HepG2 (cell line): ENCODE data around the gene MED15. TPM values are rescaled to one million over a fixed set of nuclear protein-coding genes. Genes with fewer than 3 reads are reported as not detected.

Source experiments
- BCL6 ChIP-seq: IDR thresholded peaks from 2 replicates; pipeline ENCODE4 v1.6.1; 2016; ENCODE audit warnings: missing genetic modification reagents, missing compliant biosample characterization
- CEBPG ChIP-seq: IDR thresholded peaks from 2 replicates; pipeline ENCODE4 v1.6.1; 2016
- HDAC1 ChIP-seq: sonication (generic); formaldehyde crosslinking; IDR thresholded peaks from 2 replicates; pipeline ENCODE4 v1.5.1; 2020; ENCODE audit warnings: mild to moderate bottlenecking, missing genetic modification reagents
- KDM5A ChIP-seq: fragments of 200-600 bp; sonication (generic); IDR thresholded peaks from 2 replicates; pipeline ENCODE4 v1.7.0; 2018; ENCODE audit warnings: antibody characterized with exemption, mild to moderate bottlenecking, low read length, borderline replicate concordance
- KMT2B ChIP-seq: IDR thresholded peaks from 2 replicates; pipeline ENCODE4 v1.6.1; 2016; ENCODE audit warnings: missing genetic modification reagents, missing compliant biosample characterization
- MTA1 ChIP-seq: sonication (generic); formaldehyde crosslinking; IDR thresholded peaks from 2 replicates; pipeline ENCODE4 v1.4.0; 2020; ENCODE audit warnings: missing genetic modification reagents, mild to moderate bottlenecking, borderline replicate concordance
- NBN ChIP-seq: fragments of 450-650 bp; conservative IDR thresholded peaks from 2 replicates; pipeline ENCODE4 v1.6.1; 2017
- RAD21 ChIP-seq: fragments of 450-650 bp; formaldehyde crosslinking; IDR thresholded peaks from 2 replicates; pipeline ENCODE4 v1.5.0; 2020; ENCODE audit warnings: mild to moderate bottlenecking
- REXO4 ChIP-seq: sonication (generic); formaldehyde crosslinking; IDR thresholded peaks from 2 replicates; pipeline ENCODE4 v1.8.0; 2022; ENCODE audit warnings: missing genetic modification reagents, mild to moderate bottlenecking, borderline replicate concordance
- ZFP1 ChIP-seq: IDR thresholded peaks from 2 replicates; pipeline ENCODE4 v1.6.1; 2016
- ZMAT3 ChIP-seq: sonication (generic); formaldehyde crosslinking; conservative IDR thresholded peaks from 2 replicates; pipeline ENCODE4 v1.7.0; 2021; ENCODE audit warnings: missing genetic modification reagents
- ZMYM2 ChIP-seq: sonication (generic); formaldehyde crosslinking; IDR thresholded peaks from 2 replicates; pipeline ENCODE4 v1.8.0; 2022; ENCODE audit warnings: mild to moderate bottlenecking, missing genetic modification reagents
- ZNF230 ChIP-seq: sonication (generic); formaldehyde crosslinking; IDR thresholded peaks from 2 replicates; pipeline ENCODE4 v1.4.0; 2020; ENCODE audit warnings: mild to moderate bottlenecking, missing genetic modification reagents
- ZNF598 ChIP-seq: sonication (generic); formaldehyde crosslinking; IDR thresholded peaks from 2 replicates; pipeline ENCODE4 v1.5.1; 2020; ENCODE audit warnings: mild to moderate bottlenecking, missing genetic modification reagents, borderline replicate concordance
- ZSCAN29 ChIP-seq: sonication (generic); formaldehyde crosslinking; conservative IDR thresholded peaks from 2 replicates; pipeline ENCODE4 v1.4.0; 2020; ENCODE audit warnings: mild to moderate bottlenecking, missing genetic modification reagents
- polyA plus RNA-seq, 8 experiments: library from polyadenylated mRNA; depleted of rRNA in 3 of 8; stranded (reverse) in 7 of 8; unstranded in 1 of 8; fragments of >200 nt; fragmentation: Illumina TruSeq in 4 of 8; extraction: Trizol in 4 of 8; gene quantifications; 2 replicates each; pipeline versions ENCODE4 v1.2.1 to v1.2.3, GENCODE V29; 2011 to 2016; ENCODE audit warnings: low read depth in 4 of 8, missing spikeins in 1 of 8, mixed read lengths in 1 of 8; ENCODE audit not compliant: insufficient read depth in 1 of 8
- total RNA-seq, 5 experiments: library from RNA; depleted of rRNA; stranded (reverse); fragments of >200 nt; fragmentation: Illumina TruSeq; extraction: Trizol; gene quantifications; 2 replicates each; pipeline ENCODE4 v1.2.3, GENCODE V29; 2016; ENCODE audit warnings: low read depth in 1 of 5
- TF ChIP-seq, protein P1 (sequence below): sonication (generic); formaldehyde crosslinking; IDR thresholded peaks from 2 replicates; pipeline ENCODE4 v1.5.0; 2020; ENCODE audit warnings: mild to moderate bottlenecking, missing genetic modification reagents, borderline replicate concordance
- TF ChIP-seq, protein P2 (sequence below): sonication (generic); formaldehyde crosslinking; IDR thresholded peaks from 2 replicates; pipeline ENCODE4 v1.4.0; 2020; ENCODE audit warnings: missing genetic modification reagents, mild to moderate bottlenecking, borderline replicate concordance
- TF ChIP-seq, protein P3 (sequence below): sonication (generic); formaldehyde crosslinking; IDR thresholded peaks from 2 replicates; pipeline ENCODE4 v1.9.0; 2021; ENCODE audit warnings: missing genetic modification reagents, borderline replicate concordance

MED15 gene
- total and polyA plus RNA-seq, 2 of the 13 experiments (the other 11 are each of a cell fraction or from before 2014, with no cell fraction given), result 14.3 to 27.0 TPM

DNA sequence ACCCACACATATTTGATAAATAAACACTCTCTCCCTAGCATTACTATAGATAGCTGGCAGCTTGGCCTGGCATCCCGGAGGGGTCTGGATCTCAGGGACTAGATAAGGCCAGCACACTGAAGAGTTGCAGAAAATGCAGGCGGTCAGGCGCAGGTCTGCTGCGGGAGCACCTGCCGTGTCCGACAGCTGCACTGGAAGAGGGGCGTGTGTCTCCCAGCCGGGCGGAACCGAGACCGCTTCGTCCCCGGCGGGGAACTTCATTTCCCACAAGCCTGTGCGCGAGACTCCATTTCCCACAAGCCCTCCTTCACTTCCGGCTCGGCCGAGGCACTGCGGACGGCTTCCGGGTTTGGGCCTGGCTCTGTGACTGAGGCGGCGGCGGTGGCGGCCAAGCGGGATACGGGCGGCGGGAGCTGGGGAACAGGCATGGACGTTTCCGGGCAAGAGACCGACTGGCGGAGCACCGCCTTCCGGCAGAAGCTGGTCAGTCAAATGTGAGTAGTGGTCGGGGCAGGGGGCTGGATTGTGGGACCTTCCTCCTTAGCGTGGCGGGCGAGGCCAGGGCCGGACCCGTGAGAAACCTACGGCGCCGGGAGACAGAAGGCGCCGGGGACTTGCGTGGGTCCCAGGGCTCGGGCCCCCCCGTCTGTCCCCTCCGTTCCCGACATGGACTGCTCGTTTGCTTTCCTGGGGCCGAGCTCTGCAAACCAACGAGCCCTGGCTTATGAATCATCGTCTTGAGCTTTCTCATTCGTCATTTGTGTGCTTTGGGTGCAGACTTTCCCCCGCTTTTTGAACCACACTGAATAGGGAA, at the start of gene MED15 (continued):
- TF ChIP-seq, protein P1, sequence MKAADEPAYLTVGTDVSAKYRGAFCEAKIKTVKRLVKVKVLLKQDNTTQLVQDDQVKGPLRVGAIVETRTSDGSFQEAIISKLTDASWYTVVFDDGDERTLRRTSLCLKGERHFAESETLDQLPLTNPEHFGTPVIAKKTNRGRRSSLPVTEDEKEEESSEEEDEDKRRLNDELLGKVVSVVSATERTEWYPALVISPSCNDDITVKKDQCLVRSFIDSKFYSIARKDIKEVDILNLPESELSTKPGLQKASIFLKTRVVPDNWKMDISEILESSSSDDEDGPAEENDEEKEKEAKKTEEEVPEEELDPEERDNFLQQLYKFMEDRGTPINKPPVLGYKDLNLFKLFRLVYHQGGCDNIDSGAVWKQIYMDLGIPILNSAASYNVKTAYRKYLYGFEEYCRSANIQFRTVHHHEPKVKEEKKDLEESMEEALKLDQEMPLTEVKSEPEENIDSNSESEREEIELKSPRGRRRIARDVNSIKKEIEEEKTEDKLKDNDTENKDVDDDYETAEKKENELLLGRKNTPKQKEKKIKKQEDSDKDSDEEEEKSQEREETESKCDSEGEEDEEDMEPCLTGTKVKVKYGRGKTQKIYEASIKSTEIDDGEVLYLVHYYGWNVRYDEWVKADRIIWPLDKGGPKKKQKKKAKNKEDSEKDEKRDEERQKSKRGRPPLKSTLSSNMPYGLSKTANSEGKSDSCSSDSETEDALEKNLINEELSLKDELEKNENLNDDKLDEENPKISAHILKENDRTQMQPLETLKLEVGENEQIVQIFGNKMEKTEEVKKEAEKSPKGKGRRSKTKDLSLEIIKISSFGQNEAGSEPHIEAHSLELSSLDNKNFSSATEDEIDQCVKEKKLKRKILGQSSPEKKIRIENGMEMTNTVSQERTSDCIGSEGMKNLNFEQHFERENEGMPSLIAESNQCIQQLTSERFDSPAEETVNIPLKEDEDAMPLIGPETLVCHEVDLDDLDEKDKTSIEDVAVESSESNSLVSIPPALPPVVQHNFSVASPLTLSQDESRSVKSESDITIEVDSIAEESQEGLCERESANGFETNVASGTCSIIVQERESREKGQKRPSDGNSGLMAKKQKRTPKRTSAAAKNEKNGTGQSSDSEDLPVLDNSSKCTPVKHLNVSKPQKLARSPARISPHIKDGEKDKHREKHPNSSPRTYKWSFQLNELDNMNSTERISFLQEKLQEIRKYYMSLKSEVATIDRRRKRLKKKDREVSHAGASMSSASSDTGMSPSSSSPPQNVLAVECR (CRISPR knock-in tag), result peak; percentile 96
- peak; percentile 66; the same call in 1 of the 2 replicates for TF ChIP-seq ZFP1 (CRISPR knock-in tag)
- TF ChIP-seq RAD21 (CRISPR knock-in tag), result no peak
- TF ChIP-seq CEBPG (CRISPR knock-in tag), result no peak
- TF ChIP-seq ZSCAN29 (CRISPR knock-in tag), result peak; percentile 83
- peak; percentile 55; the same call in 1 of the 2 replicates for TF ChIP-seq ZMAT3 (CRISPR knock-in tag)
- peak; percentile 91 for TF ChIP-seq HDAC1 (CRISPR knock-in tag)
- TF ChIP-seq REXO4, result no peak
- TF ChIP-seq KMT2B (CRISPR knock-in tag), result peak; percentile 91
- TF ChIP-seq ZNF598 (CRISPR knock-in tag), result peak; percentile 59; the same call in 1 of the 2 replicates
- 0 out of 2 replicates have a peak, but pooled peaks have one; percentile 38 for TF ChIP-seq MTA1 (CRISPR knock-in tag)
- TF ChIP-seq, protein P2, sequence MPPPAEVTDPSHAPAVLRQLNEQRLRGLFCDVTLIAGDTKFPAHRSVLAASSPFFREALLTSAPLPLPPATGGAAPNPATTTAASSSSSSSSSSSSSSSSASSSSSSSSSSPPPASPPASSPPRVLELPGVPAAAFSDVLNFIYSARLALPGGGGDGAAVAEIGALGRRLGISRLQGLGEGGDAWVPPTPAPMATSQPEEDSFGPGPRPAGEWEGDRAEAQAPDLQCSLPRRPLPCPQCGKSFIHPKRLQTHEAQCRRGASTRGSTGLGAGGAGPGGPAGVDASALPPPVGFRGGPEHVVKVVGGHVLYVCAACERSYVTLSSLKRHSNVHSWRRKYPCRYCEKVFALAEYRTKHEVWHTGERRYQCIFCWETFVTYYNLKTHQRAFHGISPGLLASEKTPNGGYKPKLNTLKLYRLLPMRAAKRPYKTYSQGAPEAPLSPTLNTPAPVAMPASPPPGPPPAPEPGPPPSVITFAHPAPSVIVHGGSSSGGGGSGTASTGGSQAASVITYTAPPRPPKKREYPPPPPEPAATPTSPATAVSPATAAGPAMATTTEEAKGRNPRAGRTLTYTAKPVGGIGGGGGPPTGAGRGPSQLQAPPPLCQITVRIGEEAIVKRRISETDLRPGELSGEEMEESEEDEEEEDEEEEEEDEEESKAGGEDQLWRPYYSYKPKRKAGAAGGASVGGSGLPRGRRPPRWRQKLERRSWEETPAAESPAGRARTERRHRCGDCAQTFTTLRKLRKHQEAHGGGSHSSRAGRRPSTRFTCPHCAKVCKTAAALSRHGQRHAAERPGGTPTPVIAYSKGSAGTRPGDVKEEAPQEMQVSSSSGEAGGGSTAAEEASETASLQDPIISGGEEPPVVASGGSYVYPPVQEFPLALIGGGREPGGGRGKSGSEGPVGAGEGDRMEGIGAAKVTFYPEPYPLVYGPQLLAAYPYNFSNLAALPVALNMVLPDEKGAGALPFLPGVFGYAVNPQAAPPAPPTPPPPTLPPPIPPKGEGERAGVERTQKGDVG (CRISPR knock-in tag), result peak; percentile 75; the same call in 1 of the 2 replicates
- no peak for TF ChIP-seq NBN
- TF ChIP-seq ZMYM2 (CRISPR knock-in tag), result peak; percentile 48; the same call in 1 of the 2 replicates
- TF ChIP-seq ZNF230 (CRISPR knock-in tag), result peak; percentile 85
- TF ChIP-seq, protein P3, sequence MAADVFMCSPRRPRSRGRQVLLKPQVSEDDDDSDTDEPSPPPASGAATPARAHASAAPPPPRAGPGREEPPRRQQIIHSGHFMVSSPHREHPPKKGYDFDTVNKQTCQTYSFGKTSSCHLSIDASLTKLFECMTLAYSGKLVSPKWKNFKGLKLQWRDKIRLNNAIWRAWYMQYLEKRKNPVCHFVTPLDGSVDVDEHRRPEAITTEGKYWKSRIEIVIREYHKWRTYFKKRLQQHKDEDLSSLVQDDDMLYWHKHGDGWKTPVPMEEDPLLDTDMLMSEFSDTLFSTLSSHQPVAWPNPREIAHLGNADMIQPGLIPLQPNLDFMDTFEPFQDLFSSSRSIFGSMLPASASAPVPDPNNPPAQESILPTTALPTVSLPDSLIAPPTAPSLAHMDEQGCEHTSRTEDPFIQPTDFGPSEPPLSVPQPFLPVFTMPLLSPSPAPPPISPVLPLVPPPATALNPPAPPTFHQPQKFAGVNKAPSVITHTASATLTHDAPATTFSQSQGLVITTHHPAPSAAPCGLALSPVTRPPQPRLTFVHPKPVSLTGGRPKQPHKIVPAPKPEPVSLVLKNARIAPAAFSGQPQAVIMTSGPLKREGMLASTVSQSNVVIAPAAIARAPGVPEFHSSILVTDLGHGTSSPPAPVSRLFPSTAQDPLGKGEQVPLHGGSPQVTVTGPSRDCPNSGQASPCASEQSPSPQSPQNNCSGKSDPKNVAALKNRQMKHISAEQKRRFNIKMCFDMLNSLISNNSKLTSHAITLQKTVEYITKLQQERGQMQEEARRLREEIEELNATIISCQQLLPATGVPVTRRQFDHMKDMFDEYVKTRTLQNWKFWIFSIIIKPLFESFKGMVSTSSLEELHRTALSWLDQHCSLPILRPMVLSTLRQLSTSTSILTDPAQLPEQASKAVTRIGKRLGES (CRISPR knock-in tag), result no peak
- TF ChIP-seq KDM5A, result peak; percentile 70; the same call in 1 of the 2 replicates
- peak; percentile 56 for TF ChIP-seq BCL6
